Endodermal cell (in vitro differentiated cells): ENCODE data around the gene POLR3GL. TPM values are rescaled to one million over a fixed set of nuclear protein-coding genes. Genes with fewer than 3 reads are reported as not detected.

Experiments used
- DNase-seq: peaks from one replicate; pipeline ENCODE4 v3.0.0-alpha.2; 2017
- H3K27ac ChIP-seq: 2 replicates; pipeline ENCODE4 v1.5.1; 2013; ENCODE audit warnings: mild to moderate bottlenecking, low read depth, low read length, moderate library complexity
- H3K27me3 ChIP-seq: 2 replicates; pipeline ENCODE4 v1.6.1; 2013; ENCODE audit warnings: mild to moderate bottlenecking, low read length, moderate library complexity; ENCODE audit not compliant: insufficient read depth, control insufficient read depth, poor library complexity, severe bottlenecking
- H3K36me3 ChIP-seq: 2 replicates; pipeline ENCODE4 v1.7.0; 2013; ENCODE audit warnings: mild to moderate bottlenecking, low read length, moderate library complexity; ENCODE audit not compliant: control insufficient read depth, insufficient read depth
- H3K4me1 ChIP-seq: one replicate; pipeline ENCODE4 v1.7.0; 2013; ENCODE audit warnings: low read length; ENCODE audit not compliant: control insufficient read depth, insufficient read depth
- H3K4me3 ChIP-seq: 2 replicates; pipeline ENCODE4 v1.5.1; 2013; ENCODE audit warnings: mild to moderate bottlenecking, low read length, moderate library complexity
- H3K9ac ChIP-seq: 2 replicates; pipeline ENCODE4 v1.6.1; 2013; ENCODE audit warnings: mild to moderate bottlenecking, low read length, moderate library complexity; ENCODE audit not compliant: poor library complexity, severe bottlenecking; ENCODE audit errors: extremely low read depth
- H3K9me3 ChIP-seq: 2 replicates; pipeline ENCODE4 v1.6.1; 2013; ENCODE audit warnings: mild to moderate bottlenecking, low read length, moderate library complexity; ENCODE audit not compliant: control insufficient read depth
- H3K27ac Mint-ChIP-seq: 2 replicates; pipeline ENCODE4 v1.8.0; 2020; ENCODE audit warnings: mixed read lengths
- H3K27me3 Mint-ChIP-seq: 2 replicates; pipeline ENCODE4 v1.8.0; 2021; ENCODE audit warnings: mild to moderate bottlenecking, mixed read lengths; ENCODE audit not compliant: insufficient read depth
- H3K36me3 Mint-ChIP-seq: 2 replicates; pipeline ENCODE4 v1.8.0; 2020; ENCODE audit warnings: low read depth, mixed read lengths
- H3K4me1 Mint-ChIP-seq: 2 replicates; pipeline ENCODE4 v1.8.0; 2020; ENCODE audit warnings: mixed read lengths
- H3K4me3 Mint-ChIP-seq: 2 replicates; pipeline ENCODE4 v1.8.0; 2020; ENCODE audit warnings: mild to moderate bottlenecking, moderate library complexity, mixed read lengths
- H3K9me3 Mint-ChIP-seq: 2 replicates; pipeline ENCODE4 v1.8.0; 2020; ENCODE audit warnings: mild to moderate bottlenecking, mixed read lengths
- WGBS, 2 experiments: methylation state at CpG; one replicate each; pipeline versions ENCODE4 v1.1.5 to v1.1.7; 2013; ENCODE audit warnings: missing lambda C conversion rate in 2 of 2, mixed read lengths in 1 of 2; ENCODE audit not compliant: insufficient coverage in 1 of 2, insufficient read length in 1 of 2; 5-methylcytosine and 5-hydroxymethylcytosine counted together
- total RNA-seq, 2 donors: library from RNA; stranded (reverse); fragmentation: NEBNext Ultra II Directional in 1 of 2; extraction: Animal tissue kit (Norgen Biotek cat#: 25700) in 1 of 2; gene quantifications; 2 replicates in 1 of 2; 3 replicates in 1 of 2; pipeline ENCODE4 v1.2.1, GENCODE V29; 2021
- TF ChIP-seq, protein P1 (sequence below): fragments of 200-600 bp; sonication (generic); conservative IDR thresholded peaks from 2 replicates; pipeline ENCODE4 v1.5.0; 2021; ENCODE audit warnings: antibody characterized with exemption, mild to moderate bottlenecking

POLR3GL gene
- total RNA-seq, 2 donors from 2014 or later = 10.2 to 13.8 TPM

DNA sequence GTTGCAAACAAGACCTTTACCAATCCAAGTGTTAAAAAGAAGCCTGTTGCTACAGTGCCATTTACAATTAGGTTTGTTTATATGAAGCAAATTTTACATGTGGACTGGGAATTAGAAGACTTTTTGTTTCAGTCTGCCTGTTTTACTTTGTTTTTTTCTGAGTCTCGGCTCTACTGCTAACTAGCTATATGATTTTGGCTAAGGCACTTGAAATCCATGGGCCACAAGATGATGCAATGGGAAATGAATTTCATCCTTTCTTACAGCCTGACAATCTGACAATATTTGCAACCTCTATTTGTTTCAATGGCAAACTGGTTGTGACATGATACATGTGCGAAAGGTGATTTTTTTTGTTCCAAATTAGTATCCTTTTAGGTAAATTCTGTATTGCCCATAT, 42.2 kb upstream of the POLR3GL start:
- Histone ChIP-seq H3K9me3 (no peaks in the 10 kb centered on the region), H3K27me3 (no peaks in the 10 kb centered on the region), H3K4me1 (peaks cover 8% of the 10 kb centered on the region), H3K9ac (no peak overlapping the region), H3K27ac (no peak overlapping the region), H3K4me3 (no peak overlapping the region), H3K36me3 (peaks cover 31% of the 10 kb centered on the region)
- no peak overlapping the region for H3K4me3 Mint-ChIP-seq
- no peak for DNase-seq
- H3K36me3 Mint-ChIP-seq = peaks cover 10% of the 10 kb centered on the region
- TF ChIP-seq, protein P1, sequence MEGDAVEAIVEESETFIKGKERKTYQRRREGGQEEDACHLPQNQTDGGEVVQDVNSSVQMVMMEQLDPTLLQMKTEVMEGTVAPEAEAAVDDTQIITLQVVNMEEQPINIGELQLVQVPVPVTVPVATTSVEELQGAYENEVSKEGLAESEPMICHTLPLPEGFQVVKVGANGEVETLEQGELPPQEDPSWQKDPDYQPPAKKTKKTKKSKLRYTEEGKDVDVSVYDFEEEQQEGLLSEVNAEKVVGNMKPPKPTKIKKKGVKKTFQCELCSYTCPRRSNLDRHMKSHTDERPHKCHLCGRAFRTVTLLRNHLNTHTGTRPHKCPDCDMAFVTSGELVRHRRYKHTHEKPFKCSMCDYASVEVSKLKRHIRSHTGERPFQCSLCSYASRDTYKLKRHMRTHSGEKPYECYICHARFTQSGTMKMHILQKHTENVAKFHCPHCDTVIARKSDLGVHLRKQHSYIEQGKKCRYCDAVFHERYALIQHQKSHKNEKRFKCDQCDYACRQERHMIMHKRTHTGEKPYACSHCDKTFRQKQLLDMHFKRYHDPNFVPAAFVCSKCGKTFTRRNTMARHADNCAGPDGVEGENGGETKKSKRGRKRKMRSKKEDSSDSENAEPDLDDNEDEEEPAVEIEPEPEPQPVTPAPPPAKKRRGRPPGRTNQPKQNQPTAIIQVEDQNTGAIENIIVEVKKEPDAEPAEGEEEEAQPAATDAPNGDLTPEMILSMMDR = no peak
- no peaks in the 10 kb centered on the region for H3K27me3 Mint-ChIP-seq
- WGBS, 2 experiments = 92 to 100% methylated on average over 2 of the region's 2 CpGs
- H3K9me3 Mint-ChIP-seq = no peaks in the 10 kb centered on the region
- peaks cover 24% of the 10 kb centered on the region for H3K4me1 Mint-ChIP-seq
- H3K27ac Mint-ChIP-seq = no peak overlapping the region

DNA sequence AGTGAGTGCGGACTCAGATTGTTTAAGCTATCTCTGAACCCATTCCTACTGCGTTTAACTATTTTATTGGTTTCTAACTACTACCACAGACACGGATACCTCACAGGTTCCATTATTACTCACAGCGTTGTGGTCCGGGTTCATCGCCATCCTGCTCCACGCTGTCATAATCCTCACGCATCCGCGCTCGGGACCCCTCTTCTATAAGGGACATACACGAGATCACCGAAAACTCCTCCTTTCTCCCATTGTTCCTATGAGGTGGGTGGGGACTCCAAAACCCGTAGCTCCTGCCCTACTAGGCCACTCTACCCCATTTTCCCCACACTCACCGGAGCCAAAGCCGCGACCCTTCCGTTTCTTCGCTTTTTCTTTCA, 37.8 kb upstream of the POLR3GL start:
- Mint-ChIP-seq H3K36me3 (peaks cover 11% of the 10 kb centered on the region), H3K9me3 (no peaks in the 10 kb centered on the region), H3K4me1 (peaks cover 6% of the 10 kb centered on the region), H3K27me3 (no peaks in the 10 kb centered on the region), H3K27ac (no peak overlapping the region), H3K4me3 (no peak overlapping the region)
- peak overlapping the region; percentile 91 for H3K4me3 ChIP-seq
- H3K27ac ChIP-seq = peak overlapping the region; percentile 77
- H3K4me1 ChIP-seq = no peaks in the 10 kb centered on the region
- TF ChIP-seq, protein P1 = no peak
- no peak for DNase-seq
- peak overlapping the region; percentile 94 for H3K9ac ChIP-seq
- no peaks in the 10 kb centered on the region for H3K27me3 ChIP-seq
- H3K36me3 ChIP-seq = peaks cover 38% of the 10 kb centered on the region
- 11 to 24% methylated on average over 5 to 19 of the region's 19 CpGs for WGBS, 2 experiments
- no peaks in the 10 kb centered on the region for H3K9me3 ChIP-seq

DNA sequence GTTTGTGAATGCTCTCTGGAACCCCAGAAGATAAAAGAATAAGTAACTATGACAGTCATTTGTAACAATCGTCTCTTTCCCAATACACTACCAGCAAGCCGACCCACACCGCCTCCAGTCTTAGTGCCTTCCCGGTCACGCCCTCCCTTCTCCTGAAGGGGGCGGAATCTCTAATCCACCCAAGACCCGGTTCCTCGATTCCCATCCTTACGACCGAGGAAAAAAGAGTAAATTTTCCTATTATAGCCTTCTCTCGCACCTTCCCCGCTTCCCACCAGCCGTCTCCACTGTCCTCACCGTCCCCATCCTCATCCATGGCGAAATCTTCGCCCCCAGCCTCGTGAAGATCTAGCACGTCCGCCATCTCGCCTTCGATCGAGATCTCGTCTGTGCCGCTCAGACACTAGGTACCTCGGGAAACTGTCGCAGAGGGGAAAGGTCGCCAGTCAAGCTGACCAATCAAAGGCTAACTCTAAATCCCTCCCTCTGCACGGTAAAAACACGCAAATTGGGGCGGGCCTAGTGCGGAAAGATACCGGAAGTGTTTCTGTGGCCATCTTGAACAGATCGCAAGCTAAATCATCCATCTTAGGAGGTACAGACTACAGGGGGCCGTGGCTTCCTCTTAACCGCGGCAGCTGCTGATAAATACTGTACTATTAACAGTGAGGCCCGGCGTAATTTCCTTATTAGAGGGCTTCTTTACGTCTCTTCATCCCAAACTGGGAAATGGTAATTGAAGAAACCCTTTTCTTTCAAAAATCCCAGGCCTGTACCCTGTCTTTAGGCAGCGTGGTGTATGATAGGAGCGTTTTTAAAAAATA, 37.2 kb upstream of the POLR3GL start, which contains the start of gene RBM8A:
Gene RBM8A (minus strand): TSS at position 422 of the 824 bp plus-strand sequence. CDS start 58 bp downstream, at position 364.
- Histone ChIP-seq H3K4me1 (no peaks in the 10 kb centered on the region), H3K9me3 (no peaks in the 10 kb centered on the region), H3K27ac (peak within 1 kb of the TSS; percentile 77), H3K9ac (peak within 1 kb of the TSS; percentile 94), H3K4me3 (peak within 1 kb of the TSS; percentile 91), H3K27me3 (no peaks in the 10 kb centered on the region), H3K36me3 (peaks cover 39% of the 10 kb centered on the region)
- DNase-seq = peak; percentile 97
- WGBS, 2 experiments = 0 to 1% methylated on average over 23 to 41 of the region's 41 CpGs
- no peaks in the 10 kb centered on the region for H3K27me3 Mint-ChIP-seq
- peaks cover 8% of the 10 kb centered on the region for H3K4me1 Mint-ChIP-seq
- peak within 1 kb of the TSS; percentile 27 for H3K27ac Mint-ChIP-seq
- TF ChIP-seq, protein P1 = peak; percentile 76
- H3K4me3 Mint-ChIP-seq = no peak within 1 kb of the TSS
- peaks cover 12% of the 10 kb centered on the region for H3K36me3 Mint-ChIP-seq
- H3K9me3 Mint-ChIP-seq = no peaks in the 10 kb centered on the region
